NCI-H1694 treated with DMSO at 0.1 percent for 48 hours (cell line): ENCODE results near the gene TNFSF11.
"Not testable (repeated sequence)": the region's sequence is repeated elsewhere in the genome, so short reads cannot be mapped to it uniquely, and the experiment has no call there.

Experiments
- DNase-seq: peaks from one replicate; lab custom pipeline; 2025; lab: John Stamatoyannopoulos, UW

TNFSF11 gene

DNA sequence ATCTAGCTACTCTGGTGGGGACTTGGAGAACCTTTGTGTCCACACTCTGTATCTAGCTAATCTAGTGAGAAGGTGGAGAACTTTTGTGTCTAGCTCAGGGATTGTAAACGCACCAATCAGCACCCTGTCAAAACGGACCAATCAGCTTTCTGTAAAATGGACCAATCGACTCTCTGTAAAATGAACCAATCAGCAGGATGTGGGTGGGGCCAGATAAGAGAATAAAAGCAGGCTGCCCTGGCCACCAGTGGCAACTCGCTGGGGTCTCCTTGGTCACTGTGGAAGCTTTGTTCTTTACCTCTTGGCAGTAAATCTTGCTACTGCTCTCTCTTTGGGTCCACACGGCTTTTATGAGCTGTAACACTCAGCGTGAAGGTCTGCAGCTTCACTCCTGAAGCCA, 13.6 kb upstream of the TNFSF11 start:
- not testable (repeated sequence) for DNase-seq

DNA sequence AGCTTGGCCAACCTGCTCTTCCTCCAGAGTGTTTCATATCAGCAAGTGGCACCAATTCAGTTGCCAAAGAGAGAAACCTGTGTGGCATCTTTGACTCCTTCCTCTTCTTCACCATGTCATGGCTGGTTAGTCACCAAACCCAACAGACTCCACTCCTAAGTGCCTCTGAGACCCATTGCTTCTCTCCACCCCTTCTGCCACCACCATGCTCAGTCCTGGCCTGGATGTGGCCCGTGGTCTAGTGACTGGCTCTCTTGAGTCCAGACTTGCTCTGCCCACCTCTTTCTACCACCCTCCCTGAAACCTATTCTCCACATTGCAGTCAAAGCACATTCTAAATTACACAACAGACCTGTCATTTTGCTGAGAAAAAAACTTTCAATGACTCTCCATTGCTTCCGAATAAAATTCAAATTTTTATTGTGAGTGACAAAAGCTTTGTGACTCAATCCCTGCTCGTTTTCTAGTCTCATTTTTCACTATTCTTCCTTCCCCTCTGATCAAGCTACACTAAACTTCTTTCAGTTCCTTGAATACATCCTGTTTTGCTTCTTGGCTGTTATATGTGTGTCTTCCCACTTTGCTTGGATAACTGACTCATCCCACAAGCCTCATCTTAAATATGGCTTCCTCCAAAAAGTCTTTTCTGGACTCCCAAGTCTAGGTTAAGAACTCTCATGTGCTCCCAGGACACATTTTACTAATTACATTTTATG, 12.0 kb upstream of the TNFSF11 start:
- DNase-seq: no peak

DNA sequence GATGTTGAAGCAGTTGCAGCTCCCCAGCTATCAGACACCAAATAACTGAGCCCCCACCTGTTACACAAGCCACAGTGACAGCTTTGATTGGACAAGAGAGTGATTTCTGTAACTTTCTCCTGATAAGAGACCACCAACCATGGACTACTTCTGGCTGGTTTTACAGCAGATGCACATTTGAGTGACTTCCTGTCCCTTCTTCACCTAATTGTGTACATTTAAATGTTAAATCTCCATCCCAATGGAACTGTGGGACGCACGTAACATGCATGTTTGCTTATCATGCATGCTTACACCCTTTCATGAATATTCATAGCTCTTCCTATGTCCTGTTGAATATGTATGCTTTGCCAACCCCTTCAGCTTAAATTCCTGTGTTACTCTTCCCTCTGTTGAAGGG, 6.0 kb upstream of the TNFSF11 start:
- no peak for DNase-seq

DNA sequence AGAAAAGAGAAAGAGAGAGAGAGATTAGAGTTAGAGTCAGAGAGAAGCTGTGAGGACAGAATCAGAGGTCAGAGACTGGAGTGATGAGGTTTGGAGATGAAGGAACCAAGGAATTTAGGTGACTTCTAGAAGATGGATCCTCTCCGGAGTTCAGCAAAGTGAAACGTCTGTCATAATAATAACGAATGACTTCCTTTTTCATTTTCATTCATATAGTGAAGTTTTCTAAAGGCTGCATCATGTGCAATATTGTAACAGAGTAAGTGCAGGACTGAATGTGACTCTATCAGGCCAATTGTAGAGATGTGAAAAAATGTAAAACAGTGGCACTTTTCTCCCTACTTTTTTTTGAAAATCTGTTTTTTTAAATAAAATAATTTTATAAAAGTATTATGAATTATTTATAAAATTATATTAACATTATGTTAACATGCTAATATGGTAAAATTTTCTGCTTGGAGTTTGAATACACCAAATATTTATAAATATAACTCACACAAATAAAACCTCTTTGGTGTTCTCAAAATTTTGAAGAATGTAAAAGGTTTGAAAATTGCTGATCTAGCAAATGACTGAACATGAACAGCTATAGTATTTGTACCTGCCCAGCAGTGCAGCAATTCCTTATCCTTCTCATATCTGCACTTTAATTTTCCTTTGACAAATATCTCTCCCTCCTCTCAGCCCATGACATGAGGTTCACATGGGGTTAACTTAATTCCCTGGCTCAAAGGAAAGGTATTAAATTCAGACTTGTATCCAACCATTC, 4.2 kb upstream of the TNFSF11 start:
- DNase-seq: no peak

DNA sequence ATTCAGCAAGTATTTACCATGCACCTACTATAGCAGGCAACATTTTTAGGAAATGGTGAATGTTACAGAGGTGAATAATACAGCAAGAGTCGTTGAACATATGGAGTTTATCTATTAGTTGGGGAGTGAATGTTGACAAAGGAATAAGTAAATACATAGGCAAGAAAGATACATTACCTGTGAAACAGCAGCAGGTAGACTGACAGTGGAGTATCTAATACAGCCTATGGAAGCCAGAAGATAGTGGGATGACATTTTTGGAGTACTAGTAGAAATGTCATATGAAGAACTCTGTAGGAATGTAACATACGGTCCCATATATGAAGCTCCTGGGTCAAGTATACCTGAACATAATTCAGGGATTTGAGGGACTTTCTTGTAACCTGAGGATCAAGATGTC, 2.1 kb upstream of the TNFSF11 start:
- DNase-seq: no peak

DNA sequence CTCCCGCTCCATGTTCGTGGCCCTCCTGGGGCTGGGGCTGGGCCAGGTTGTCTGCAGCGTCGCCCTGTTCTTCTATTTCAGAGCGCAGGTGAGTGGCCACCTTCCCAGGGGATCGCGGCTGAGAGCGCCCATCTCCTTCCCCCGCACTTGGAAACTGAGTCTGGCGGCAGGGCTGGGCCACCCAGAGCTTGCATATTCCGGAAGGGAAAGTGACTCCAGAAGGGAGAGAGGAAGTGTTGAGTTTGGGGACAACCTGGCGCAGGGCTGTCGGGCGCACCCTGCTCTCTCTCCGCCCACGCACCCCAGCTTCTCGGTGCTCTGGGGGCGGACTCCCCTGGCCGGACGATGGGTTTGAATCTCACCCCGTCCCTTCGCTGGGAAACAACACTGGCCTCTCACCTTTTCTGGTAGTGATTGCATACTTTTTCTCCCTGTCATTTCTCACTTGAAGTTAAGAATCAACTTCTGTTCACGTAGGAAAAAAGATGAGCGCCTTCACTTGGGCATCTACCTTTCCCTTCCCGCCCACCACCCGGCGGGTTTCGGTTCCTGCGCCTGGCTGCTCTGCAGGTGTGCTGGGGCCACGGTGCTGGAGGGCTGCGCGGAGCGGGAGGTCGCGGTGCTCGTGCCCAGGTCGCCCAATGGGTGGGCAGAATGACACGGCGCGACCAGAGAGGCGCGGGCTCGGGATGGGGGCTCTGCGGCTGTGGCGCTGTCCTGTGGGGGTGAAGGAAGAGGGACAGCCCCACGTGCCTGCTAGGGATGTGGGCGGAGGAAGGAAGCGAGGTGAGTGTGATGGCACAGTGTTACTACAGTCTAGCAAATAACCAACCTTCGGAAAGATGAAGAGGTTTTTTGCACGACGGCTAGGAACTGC, 721 bp downstream of the TNFSF11 start:
- DNase-seq: no peak

DNA sequence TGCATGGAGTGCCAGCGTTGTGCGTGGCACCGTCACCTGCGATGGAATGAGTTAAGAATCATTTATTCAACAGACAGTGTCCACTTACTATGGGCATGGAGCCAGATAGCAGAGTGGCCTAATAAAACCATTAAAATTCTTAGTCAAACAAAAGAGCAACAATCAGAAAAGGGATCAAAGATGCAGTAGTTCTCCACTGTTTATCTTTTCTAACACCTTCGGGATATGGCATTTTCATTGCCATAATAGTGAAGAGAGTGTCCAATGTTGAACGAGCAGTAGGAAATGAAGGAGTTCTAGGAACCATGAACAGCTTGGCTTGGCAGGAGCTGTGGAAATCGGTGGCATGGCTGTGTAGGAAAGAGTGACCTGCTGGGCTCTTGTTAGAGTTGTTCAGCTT, 2.0 kb downstream of the TNFSF11 start:
- no peak for DNase-seq

DNA sequence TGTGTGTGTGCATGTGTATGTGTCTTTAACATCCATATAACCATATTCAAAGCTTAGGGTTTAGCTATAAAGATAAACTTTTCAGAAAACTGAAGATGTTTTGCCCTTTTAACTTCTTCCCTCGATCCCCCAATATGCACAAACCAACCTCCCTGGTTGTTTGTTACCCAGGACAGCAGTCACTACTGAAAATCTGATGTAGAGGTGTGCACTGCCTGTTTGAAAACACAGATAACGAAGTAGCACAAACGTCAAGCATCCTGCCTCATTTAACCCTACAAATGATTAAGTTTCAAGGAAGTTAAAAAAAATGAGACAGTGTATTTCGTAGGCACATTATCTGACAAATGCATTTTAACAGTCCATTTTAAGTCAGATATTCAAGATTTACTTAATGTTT, 3.6 kb downstream of the TNFSF11 start:
- DNase-seq: no peak

DNA sequence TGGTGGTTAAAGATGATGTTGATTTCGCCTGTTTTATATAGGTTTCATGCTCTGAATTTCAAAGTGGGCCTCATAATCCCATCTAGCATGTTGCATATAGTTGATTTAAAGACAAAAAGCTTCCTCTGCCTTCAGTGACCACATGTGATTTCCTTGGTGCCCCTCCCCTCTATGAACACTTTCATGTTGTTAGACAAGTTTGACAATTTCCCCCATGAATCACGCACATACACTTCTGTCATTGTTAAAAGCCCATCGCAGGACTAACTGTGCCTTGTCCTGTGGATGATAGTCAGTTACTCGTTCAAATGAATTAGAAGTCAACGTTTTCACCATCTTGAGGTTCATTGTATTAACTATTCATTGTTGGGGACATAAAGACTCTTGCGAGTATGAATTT, 6.7 kb downstream of the TNFSF11 start:
- DNase-seq: no peak

DNA sequence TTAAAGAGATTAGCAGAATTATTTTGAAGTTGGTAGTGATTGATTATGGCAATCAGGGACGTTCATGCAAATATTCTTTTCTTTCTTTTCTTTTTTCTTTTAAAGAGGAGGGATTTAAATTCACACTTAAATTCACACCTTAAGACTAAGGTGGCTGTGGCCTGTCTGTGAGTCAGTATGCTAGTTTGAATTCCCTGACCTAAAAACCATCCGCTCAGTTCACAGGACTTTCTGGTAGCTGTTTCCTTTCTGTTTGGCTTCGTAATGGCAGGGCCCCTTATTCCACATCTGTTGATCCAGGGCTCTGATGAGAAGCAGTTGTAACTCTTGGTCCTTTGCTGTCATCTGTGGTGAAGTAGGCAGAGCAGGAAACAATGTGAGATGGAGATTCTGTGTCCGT, 7.5 kb downstream of the TNFSF11 start:
- no peak for DNase-seq

DNA sequence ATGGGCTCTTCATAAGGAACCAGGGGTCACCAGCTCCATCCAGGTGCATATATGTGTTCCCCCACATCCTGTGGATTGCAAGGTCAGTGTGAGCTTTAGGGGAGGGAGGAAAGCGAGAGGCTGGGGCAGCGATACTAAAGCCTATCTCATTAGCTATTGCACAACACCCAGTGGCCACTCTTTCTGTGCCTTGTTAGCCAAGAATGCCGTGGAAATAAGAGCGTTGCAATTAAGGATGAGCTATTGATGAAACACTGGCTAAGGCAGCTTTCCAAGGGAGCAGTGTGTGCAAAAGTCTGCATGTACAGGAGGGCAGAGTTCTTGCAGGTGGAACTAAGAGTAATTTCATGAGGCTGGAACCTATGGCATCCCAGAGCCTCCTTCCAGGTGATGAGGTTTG, 17.6 kb downstream of the TNFSF11 start:
- no peak for DNase-seq

DNA sequence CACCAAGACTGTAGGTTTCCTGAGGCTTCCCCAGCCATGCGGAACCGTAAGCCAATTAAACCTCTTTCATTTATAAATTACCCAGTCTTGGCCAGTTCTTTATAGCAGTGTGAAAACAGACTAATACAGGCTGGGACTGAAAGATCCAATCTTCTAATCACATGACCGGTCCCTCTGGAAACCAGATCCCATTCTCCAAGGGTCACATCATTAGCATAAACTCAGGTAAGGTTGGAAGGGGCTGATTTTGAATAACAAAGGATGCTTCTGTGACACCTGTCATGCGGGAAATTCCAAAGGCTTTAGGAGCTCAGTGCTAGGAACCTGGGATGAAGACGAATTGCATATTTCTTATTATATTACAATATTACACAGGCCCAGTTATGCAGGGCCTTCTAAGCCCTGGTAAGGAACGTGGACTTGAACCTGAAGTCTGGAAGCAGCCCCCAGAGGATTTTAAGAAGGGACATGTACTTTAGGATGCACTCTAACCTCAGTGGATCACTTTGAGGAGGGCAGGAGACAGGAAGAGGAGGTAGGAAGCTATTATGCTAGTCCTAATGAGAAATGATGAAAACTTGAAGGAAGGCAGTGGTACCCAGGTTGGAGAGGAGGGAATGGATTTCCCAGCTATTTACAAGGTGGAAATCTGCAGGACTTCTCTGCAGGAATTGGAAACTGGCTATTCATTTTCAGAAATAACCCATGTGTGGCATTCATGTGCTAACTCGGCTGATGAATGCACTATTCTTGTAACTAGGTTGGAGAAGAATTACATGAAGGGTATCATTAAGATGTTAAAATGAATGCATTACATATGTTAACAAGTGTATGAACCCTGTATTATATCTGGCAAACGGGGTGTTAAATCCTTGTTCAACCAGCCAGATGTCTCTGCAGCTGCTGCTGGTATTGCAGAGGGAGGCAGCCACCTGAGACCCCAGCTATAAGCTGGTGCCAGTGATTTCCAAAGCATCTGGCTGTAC, 19.3 kb downstream of the TNFSF11 start:
- DNase-seq: peak; percentile 29

DNA sequence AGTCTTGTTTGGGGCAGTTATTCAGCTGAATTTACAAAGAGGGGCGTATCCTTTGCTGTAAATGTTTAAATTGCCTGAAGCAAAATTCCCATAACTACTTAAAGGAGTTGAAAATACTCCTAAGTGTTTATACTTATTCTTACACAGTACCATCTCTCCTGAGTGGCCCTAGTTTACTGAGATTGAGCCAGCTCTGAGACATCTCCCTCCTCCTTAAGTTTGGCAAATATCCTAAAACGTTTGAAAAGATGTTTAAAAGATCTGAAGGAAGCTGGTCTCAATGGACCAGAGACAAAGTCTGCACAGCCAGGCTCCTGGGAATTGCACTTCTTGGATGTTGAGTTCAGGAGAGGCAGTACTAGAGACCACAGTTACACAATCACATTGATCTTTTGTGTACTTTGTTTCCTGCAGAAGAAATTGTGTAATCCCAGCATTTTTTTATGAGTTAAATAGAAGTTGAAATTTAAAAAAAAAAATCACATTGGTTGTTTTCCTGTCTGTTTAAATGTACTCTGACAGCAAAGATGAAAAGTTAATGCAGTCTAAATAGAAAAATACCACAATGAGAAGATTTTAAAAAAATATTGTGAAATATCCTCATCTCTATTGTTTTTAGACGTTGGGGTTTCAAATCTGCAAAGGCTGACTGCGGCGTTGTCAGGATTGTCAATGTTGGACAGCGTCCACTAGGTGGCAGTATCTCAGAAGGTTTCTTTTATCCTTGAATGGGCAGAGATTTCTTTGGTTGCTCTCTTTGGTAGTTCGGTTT, 20.7 kb downstream of the TNFSF11 start:
- DNase-seq: peak; percentile 49

DNA sequence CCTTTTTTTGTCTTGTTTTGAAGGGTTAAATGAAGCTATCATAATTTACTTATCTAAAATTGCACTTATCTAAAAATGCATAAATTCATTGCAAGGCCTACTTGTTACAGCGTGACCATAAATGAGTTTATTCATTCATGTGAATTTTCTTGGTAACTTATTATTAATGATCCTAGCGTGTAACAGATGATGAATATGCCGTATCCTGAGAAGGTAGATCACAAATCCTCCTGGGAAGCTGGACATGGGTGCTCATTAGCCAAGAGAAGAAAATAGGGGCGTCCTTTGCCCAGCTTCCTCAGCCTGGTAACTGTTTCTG, 21.3 kb downstream of the TNFSF11 start:
- no peak for DNase-seq

DNA sequence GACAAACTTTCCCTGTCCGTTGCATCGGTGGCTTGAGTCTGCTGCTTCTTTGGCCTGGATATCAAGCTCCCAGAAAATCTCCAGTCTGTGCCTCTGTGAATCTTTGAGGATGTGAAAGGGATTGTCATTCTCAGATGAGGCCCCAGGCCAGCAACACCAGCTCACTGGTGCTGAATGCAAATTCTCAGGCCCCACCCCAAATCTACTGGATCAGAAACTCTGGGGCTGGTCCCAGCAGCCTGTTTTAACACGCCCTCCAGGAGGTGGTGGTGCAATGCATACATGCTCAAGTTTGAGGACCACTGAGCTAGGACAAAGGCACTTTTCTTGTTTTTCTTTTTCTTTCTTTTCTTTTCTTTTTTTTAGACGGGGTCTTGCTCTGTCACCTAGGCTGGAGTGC, 23.6 kb downstream of the TNFSF11 start:
- no peak for DNase-seq

DNA sequence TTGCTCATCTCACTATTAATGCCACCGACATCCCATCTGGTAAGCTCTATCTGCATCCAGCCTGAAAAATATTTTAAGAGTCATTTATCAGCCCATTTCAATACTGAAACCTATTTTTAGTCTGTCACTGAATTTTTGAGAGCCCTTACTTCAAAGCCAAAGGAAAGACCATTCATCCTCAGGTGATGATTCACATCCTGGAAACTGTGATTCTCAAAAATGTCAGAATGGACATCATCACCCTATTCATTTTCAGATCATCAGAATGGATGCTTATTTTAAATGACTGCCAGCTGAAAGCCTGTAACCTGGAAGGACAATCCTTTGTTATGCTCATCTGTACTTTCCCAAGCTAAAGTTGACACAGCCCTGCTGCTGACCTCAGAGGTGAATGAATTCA, 27.0 kb downstream of the TNFSF11 start:
- DNase-seq: no peak

DNA sequence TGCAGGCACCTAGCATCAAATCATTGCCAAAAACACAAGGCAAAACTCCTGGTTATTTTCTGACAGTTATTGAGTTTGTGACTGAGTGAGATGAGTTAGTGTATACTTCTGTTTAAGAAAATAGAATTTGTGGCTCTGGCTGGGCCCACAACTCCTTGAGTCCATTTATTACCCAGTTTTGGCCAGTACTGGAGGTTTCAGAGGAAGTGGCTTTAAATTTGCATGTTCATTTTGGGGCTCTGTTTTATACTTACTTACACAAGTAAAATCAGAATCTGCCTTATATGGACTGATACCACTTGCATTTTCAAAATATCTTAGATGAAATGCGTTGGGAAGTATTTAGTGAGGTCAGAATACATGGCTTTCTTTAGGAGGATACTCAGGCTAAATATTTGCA, 29.0 kb downstream of the TNFSF11 start:
- DNase-seq: no peak

DNA sequence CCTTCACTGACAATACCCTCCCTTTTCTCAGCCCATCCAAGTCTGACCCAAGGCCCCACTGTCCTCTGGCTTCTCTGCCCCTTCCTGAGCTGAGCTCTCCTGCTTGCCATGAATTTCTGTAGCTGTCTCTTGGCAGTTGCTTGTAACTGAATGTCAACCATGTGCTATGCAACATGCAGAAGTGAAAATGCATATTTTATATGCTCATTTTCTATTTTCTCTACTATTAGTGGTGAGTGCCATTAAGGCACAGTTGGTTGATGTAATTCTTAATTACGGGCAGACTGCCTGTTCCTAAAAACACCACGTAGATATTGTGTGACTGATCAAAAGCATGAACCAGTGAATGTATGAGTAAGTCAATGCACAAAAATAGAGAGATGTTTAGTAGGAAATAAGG, 29.6 kb downstream of the TNFSF11 start:
- no peak for DNase-seq

DNA sequence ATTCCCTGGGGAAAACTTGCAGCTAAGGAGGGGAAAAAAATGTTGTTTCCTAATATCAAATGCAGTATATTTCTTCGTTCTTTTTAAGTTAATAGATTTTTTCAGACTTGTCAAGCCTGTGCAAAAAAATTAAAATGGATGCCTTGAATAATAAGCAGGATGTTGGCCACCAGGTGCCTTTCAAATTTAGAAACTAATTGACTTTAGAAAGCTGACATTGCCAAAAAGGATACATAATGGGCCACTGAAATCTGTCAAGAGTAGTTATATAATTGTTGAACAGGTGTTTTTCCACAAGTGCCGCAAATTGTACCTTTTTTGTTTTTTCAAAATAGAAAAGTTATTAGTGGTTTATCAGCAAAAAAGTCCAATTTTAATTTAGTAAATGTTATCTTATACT, 33.6 kb downstream of the TNFSF11 start:
- DNase-seq: no peak

DNA sequence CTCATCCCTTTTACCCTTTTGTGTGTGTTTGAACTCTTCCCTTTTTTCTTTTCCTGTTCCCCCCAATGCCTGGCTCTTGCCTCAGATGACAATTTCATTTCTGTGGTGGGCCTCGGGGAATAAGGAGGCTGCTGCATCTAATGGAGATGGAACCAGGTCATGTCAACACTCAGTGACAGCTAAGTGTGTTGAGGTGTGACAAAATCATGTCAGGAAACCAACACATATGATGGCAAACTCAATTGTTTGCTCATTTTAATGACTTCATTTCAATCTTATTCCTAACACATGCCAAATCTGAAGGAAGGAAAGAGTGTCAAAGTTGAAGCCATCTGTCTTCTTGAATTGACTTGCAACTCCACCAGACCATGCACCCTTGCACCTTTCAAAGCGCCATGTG, 36.7 kb downstream of the TNFSF11 start:
- DNase-seq: no peak
